HG03558 (cell line): ENCODE measurements around the gene GOLGA6L7.
"Not testable (repeated sequence)": the region's sequence is repeated elsewhere in the genome, so short reads cannot be mapped to it uniquely, and the experiment has no call there.

Source experiments
- ATAC-seq: cut with Tn5 transposase; IDR thresholded peaks from one replicate; pipeline ENCODE4 v1.9.1; 2021; ENCODE audit warnings: moderate number of reproducible peaks; ENCODE audit not compliant: unreplicated experiment; ENCODE audit errors: extremely low read depth

Gene GOLGA6L7

GRCh38 chr15:28848521-28848920 lies at the start of gene GOLGA6L7:
TSS of gene GOLGA6L7 (minus strand) at chr15:28848644. CDS start at chr15:28848549, 95 bp downstream.
- not testable (repeated sequence) for ATAC-seq

GRCh38 chr15:28897861-28898585 lies 49.6 kb upstream of the GOLGA6L7 start:
- no peak for ATAC-seq

GRCh38 chr15:28896951-28897350 lies 48.5 kb upstream of the GOLGA6L7 start:
- no peak for ATAC-seq

- no peak for ATAC-seq
These were observed 47.1 kb upstream of the GOLGA6L7 start for GRCh38 chr15:28895566-28895965.

GRCh38 chr15:28895146-28895545 lies 46.7 kb upstream of the GOLGA6L7 start:
- ATAC-seq = no peak

- no peak for ATAC-seq
These were observed 46.2 kb upstream of the GOLGA6L7 start for GRCh38 chr15:28894631-28895030.

GRCh38 chr15:28892789-28893610 lies 44.6 kb upstream of the GOLGA6L7 start:
- no peak for ATAC-seq

- no peak for ATAC-seq
These were observed 43.1 kb upstream of the GOLGA6L7 start for GRCh38 chr15:28891588-28891987.

GRCh38 chr15:28890711-28891495 lies 42.5 kb upstream of the GOLGA6L7 start:
- no peak for ATAC-seq

- ATAC-seq = not testable (repeated sequence)
These were observed 41.8 kb upstream of the GOLGA6L7 start for GRCh38 chr15:28890291-28890690.

- ATAC-seq = not testable (repeated sequence)
These were observed 41.4 kb upstream of the GOLGA6L7 start for GRCh38 chr15:28889871-28890270.

GRCh38 chr15:28889346-28889745 lies 40.9 kb upstream of the GOLGA6L7 start:
- no peak for ATAC-seq

- no peak for ATAC-seq
These were observed 40.5 kb upstream of the GOLGA6L7 start for GRCh38 chr15:28888900-28889299.

GRCh38 chr15:28888302-28888894 lies 40.0 kb upstream of the GOLGA6L7 start:
- no peak for ATAC-seq

GRCh38 chr15:28887339-28888174 lies 39.1 kb upstream of the GOLGA6L7 start:
- ATAC-seq = no peak

- no peak for ATAC-seq
These were observed 38.2 kb upstream of the GOLGA6L7 start for GRCh38 chr15:28886431-28887338.

- ATAC-seq = no peak
These were observed 37.4 kb upstream of the GOLGA6L7 start, which contains the start of gene APBA2 for GRCh38 chr15:28885630-28886430. TSS of gene APBA2 (plus strand) at chr15:28885974. CDS start at chr15:29053885, 167,911 bp downstream.
